Tibial nerve (tissue), 4 donors: ENCODE measurements around the gene TMEM91. TPM values are rescaled to one million over a fixed set of nuclear protein-coding genes. Genes with fewer than 3 reads are reported as not detected.

Experiments
- DNase-seq, 2 donors: peaks; one replicate each; pipeline ENCODE4 v3.0.0-alpha.2; 2019; ENCODE audit warnings: low spot score in 2 of 2
- H3K27ac ChIP-seq, 4 donors: fragments of 200-600 bp; sonication (generic) in 3 of 4; one replicate each; pipeline ENCODE4 v1.5.1; 2017 to 2019; ENCODE audit warnings: mild to moderate bottlenecking in 1 of 4
- H3K27me3 ChIP-seq, 2 donors: fragments of 200-600 bp; sonication (generic) in 1 of 2; one replicate each; pipeline versions ENCODE4 v1.5.1 to v1.6.0; 2017 to 2019
- H3K36me3 ChIP-seq, 3 donors: fragments of 200-600 bp; sonication (generic); one replicate each; pipeline ENCODE4 v1.5.1; 2018 to 2019
- H3K4me1 ChIP-seq, 4 donors: fragments of 200-600 bp; sonication (generic) in 3 of 4; one replicate each; pipeline ENCODE4 v1.5.1; 2017 to 2019
- H3K4me3 ChIP-seq, 4 donors: fragments of 200-600 bp; sonication (generic) in 3 of 4; one replicate each; pipeline ENCODE4 v1.5.1; 2017 to 2019; ENCODE audit warnings: mild to moderate bottlenecking in 1 of 4, moderate library complexity in 1 of 4
- H3K9me3 ChIP-seq, 4 donors: fragments of 200-600 bp; sonication (generic) in 3 of 4; one replicate each; pipeline ENCODE4 v1.5.1; 2017 to 2019
- EP300 ChIP-seq, 2 donors: sonication (generic); formaldehyde crosslinking; IDR thresholded peaks; one replicate each; pipeline ENCODE4 v1.6.1; 2017; ENCODE audit warnings: antibody characterized with exemption in 2 of 2, mild to moderate bottlenecking in 1 of 2
- POLR2A ChIP-seq, 2 donors: fragments of 450-650 bp; IDR thresholded peaks; one replicate each; pipeline ENCODE4 v1.6.1; 2017; ENCODE audit warnings: antibody characterized with exemption in 2 of 2, mild to moderate bottlenecking in 2 of 2, moderate library complexity in 2 of 2
- WGBS, 2 donors: methylation state at CpG; one replicate each; pipeline ENCODE4 v1.1.5; 2018; 5-methylcytosine and 5-hydroxymethylcytosine counted together
- total RNA-seq, 4 donors: library from RNA; depleted of rRNA; stranded (reverse); fragments of >200 nt; gene quantifications; one replicate each; pipeline ENCODE4 v1.1.0, GENCODE V29; 2016
- TF ChIP-seq, protein P1 (sequence below), 5 experiments: fragments of 200-600 bp in 3 of 5; fragments of 450-650 bp in 2 of 5; sonication (generic) in 3 of 5; IDR thresholded peaks; one replicate each; pipeline ENCODE4 v1.5.1; 2016 to 2019; ENCODE audit warnings: antibody characterized with exemption in 5 of 5, mild to moderate bottlenecking in 3 of 5, moderate library complexity in 2 of 5

Gene TMEM91
- total RNA-seq, 4 donors from 2014 or later: 20.3 to 50.8 (median 31.5) TPM

DNA sequence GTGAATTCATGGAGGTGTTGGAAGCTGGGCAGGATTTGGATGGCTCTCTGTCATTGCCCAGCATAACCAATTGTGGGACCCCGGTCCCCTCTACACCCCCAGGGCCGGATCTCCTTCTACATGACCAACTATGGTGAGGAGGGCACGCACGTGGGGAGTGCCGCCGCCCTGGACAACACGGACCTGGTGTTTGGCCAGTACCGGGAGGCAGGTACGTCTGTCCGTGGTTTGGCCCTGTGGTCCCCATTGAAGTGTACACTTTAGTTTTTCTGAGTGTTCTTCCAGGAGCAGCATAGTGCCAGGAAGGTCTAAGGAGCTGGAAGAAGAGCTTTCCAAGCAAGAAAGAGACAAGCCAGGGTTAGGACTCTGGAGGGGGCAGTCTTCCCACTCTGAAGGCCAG lies 37.6 kb downstream of the TMEM91 start:
- H3K36me3 ChIP-seq: peaks cover 0 to 82% (median 32%) of the 10 kb centered on the region in 3 donors
- no peak overlapping the region for H3K27ac ChIP-seq
- no peaks in the 10 kb centered on the region for H3K27me3 ChIP-seq
- peaks cover 0 to 26% (median 7%) of the 10 kb centered on the region in 4 donors for H3K4me1 ChIP-seq
- TF ChIP-seq, protein P1, sequence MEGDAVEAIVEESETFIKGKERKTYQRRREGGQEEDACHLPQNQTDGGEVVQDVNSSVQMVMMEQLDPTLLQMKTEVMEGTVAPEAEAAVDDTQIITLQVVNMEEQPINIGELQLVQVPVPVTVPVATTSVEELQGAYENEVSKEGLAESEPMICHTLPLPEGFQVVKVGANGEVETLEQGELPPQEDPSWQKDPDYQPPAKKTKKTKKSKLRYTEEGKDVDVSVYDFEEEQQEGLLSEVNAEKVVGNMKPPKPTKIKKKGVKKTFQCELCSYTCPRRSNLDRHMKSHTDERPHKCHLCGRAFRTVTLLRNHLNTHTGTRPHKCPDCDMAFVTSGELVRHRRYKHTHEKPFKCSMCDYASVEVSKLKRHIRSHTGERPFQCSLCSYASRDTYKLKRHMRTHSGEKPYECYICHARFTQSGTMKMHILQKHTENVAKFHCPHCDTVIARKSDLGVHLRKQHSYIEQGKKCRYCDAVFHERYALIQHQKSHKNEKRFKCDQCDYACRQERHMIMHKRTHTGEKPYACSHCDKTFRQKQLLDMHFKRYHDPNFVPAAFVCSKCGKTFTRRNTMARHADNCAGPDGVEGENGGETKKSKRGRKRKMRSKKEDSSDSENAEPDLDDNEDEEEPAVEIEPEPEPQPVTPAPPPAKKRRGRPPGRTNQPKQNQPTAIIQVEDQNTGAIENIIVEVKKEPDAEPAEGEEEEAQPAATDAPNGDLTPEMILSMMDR (IDR thresholded peaks at IDR 0.05): no peak
- TF ChIP-seq EP300 (IDR thresholded peaks at IDR 0.05) (no peak), POLR2A (IDR thresholded peaks at IDR 0.05) (no peak)
- 87 to 91% methylated on average over 4 to 10 of the region's 10 CpGs for WGBS, 2 donors
- no peak for DNase-seq
- H3K4me3 ChIP-seq: no peak overlapping the region
- H3K9me3 ChIP-seq: no peaks in the 10 kb centered on the region

DNA sequence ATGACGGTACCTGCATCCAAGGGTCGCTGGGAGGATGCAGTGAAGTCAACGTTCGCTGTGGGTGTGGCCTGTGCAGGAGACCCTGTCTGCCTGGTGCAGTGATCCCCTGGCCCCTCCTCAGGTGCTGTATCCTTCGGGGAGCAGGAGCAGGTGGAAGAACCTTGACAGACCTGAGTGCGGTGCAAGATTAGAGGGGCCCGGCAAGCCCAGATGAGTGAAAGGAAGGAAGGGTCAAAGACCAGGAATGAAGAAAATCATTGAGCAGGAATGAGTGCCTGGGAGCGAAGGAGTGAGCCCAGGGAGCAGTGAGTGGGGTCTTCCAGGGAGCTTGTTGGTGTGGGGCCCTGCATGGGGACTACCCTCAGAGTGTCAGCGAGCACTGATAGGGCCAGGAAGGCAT lies 38.1 kb downstream of the TMEM91 start:
- Histone ChIP-seq H3K27me3 (no peaks in the 10 kb centered on the region), H3K4me1 (peaks cover 0 to 21% (median 5%) of the 10 kb centered on the region in 4 donors), H3K4me3 (no peak overlapping the region), H3K9me3 (no peaks in the 10 kb centered on the region), H3K27ac (no peak overlapping the region), H3K36me3 (peaks cover 0 to 87% (median 37%) of the 10 kb centered on the region in 3 donors)
- TF ChIP-seq, protein P1 (IDR thresholded peaks at IDR 0.05): no peak
- TF ChIP-seq EP300 (IDR thresholded peaks at IDR 0.05): no peak
- no peak for TF ChIP-seq POLR2A (IDR thresholded peaks at IDR 0.05)
- 88 to 89% methylated on average over 9 of the region's 9 CpGs for WGBS, 2 donors
- no peak for DNase-seq

DNA sequence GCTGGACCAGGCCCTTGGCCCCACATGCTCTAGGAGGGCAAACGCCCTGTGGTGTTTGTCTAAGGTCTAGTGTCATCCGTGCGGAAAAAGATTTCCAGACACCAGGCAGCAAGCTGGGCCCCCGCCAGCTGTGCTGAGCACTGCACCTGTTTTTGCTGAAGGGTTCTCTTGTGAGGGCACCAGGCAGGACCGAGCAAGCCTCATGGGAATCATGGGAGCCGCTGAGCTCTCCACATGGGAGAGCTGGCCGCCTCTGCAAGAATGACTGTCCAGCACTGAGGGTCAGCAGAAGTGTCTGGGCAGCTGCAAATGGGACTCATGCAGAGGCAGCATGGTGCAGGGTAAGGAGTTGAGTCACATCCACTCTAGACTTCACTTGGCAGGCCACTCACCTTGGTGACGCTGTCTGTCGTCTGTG lies 38.8 kb downstream of the TMEM91 start:
- H3K27ac ChIP-seq: no peak overlapping the region
- no peaks in the 10 kb centered on the region for H3K27me3 ChIP-seq
- DNase-seq: no peak
- H3K9me3 ChIP-seq: no peaks in the 10 kb centered on the region
- peaks cover 0 to 15% (median 5%) of the 10 kb centered on the region in 4 donors for H3K4me1 ChIP-seq
- no peak overlapping the region for H3K4me3 ChIP-seq
- WGBS, 2 donors: 68 to 93% methylated on average over 7 to 9 of the region's 9 CpGs
- TF ChIP-seq EP300 (IDR thresholded peaks at IDR 0.05) (no peak), POLR2A (IDR thresholded peaks at IDR 0.05) (no peak)
- TF ChIP-seq, protein P1 (IDR thresholded peaks at IDR 0.05): no peak
- H3K36me3 ChIP-seq: peaks cover 0 to 94% (median 41%) of the 10 kb centered on the region in 3 donors

DNA sequence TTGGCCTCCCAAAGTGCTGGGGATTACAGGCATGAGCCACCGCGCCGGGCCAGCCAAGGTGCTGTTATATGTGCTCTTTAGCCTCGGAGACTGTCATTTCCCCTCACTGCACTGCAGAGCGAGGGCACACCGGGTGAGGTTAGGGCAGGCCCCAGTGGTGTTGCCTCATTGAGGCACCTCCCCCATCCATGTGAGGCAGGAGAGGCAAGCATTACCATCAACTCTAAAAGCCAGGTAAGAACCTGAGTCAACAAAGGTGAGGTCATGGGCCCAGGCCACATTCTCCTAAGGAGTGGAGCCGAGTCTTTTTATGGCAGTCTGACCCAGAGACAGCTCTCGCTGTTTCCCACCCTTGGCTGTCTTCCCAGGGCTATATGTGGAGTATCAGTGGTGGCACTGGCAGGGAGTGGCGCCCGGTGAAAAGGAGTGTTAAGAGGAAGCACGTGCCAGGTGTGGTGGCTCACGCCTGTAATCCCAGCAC lies 39.9 kb downstream of the TMEM91 start:
- DNase-seq: no peak
- no peak overlapping the region for H3K27ac ChIP-seq
- H3K27me3 ChIP-seq: no peaks in the 10 kb centered on the region
- H3K4me1 ChIP-seq: peaks cover 0 to 9% (median 1%) of the 10 kb centered on the region in 4 donors
- WGBS, 2 donors: 91 to 94% methylated on average over 11 to 12 of the region's 12 CpGs
- H3K9me3 ChIP-seq: no peaks in the 10 kb centered on the region
- H3K36me3 ChIP-seq: peaks cover 0 to 95% (median 41%) of the 10 kb centered on the region in 3 donors
- no peak overlapping the region for H3K4me3 ChIP-seq
- no peak for TF ChIP-seq POLR2A (IDR thresholded peaks at IDR 0.05)
- TF ChIP-seq, protein P1 (IDR thresholded peaks at IDR 0.05): no peak
- no peak for TF ChIP-seq EP300 (IDR thresholded peaks at IDR 0.05)

DNA sequence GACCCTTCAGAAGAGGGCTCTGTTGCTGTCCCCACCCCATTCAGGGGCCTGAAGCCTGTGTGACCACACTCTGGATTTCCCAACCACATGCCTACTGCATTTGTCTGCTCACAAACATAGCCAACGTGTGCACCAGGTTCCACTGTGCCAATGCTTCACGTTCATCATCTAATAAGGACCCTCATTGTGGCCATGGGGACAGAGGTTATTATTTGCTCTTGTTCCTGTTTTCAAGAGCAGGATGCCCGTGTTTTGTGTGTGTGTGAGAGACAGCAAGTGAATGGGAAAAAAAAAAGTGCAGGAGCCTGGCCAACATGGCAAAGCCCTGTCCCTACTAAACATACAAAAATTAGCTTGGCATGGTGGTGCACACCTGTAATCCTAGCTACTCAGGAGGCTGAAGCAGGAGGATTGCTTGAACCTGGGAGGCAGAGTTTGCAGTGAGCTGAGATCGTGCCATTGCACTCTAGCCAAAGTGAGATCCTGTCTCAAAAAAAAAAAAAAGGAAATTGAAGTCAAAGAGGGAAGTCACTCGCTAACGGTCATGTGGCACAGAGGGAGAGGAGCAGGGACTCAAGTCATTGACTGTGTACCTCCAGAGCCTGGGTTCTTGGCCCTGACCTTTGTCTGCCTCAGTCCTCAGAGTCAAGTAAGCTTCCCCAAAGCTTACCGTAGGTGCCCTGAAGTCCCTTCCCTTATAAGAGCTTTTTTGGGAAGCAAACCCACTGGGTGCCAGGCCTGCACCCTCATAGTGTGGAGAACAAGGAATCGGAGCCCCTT lies 44.0 kb downstream of the TMEM91 start:
- Histone ChIP-seq H3K36me3 (peaks cover 0 to 97% (median 39%) of the 10 kb centered on the region in 3 donors), H3K27ac (peak overlapping the region in 3 of 4 donors; percentile 30 to 50 (median 45)), H3K27me3 (no peaks in the 10 kb centered on the region), H3K9me3 (no peaks in the 10 kb centered on the region), H3K4me3 (no peak overlapping the region), H3K4me1 (peaks cover 0 to 14% (median 0%) of the 10 kb centered on the region in 4 donors)
- no peak for DNase-seq
- TF ChIP-seq, protein P1 (IDR thresholded peaks at IDR 0.05): no peak
- no peak for TF ChIP-seq POLR2A (IDR thresholded peaks at IDR 0.05)
- no peak for TF ChIP-seq EP300 (IDR thresholded peaks at IDR 0.05)
- WGBS, 2 donors: 73 to 76% methylated on average over 8 of the region's 8 CpGs
